ENCODE measurements around the gene CARHSP1. TPM values are rescaled to one million over a fixed set of nuclear protein-coding genes. Genes with fewer than 3 reads are reported as not detected.
A peak's percentile ranks its signal among the peaks of the same experiment; 100 is the strongest.

CARHSP1 gene
- total RNA-seq, 5 donors from 2014 or later (not counting 1 experiment from before 2014, with no cell fraction given) = 32.9 to 44.3 (median 41.8) TPM

- no peaks in the 10 kb centered on the region for H3K9me3 ChIP-seq
- no peaks in the 10 kb centered on the region for H3K36me3 ChIP-seq (ENCODE audit: control insufficient read depth in 2 of 2, extremely low read depth in 1 of 2, insufficient read depth in 1 of 2, low read length in 1 of 2)
- Mint-ChIP-seq H3K4me3 (no peak overlapping the region), H3K4me1 (peaks cover 16 to 18% (median 16%) of the 10 kb centered on the region in 3 donors), H3K9me3 (no peaks in the 10 kb centered on the region), H3K27me3 (peaks cover 6 to 12% of the 10 kb centered on the region in 2 donors), H3K36me3 (no peaks in the 10 kb centered on the region), H3K27ac (no peak overlapping the region)
- H3K27ac ChIP-seq (ENCODE audit: low read length) = no peak overlapping the region
- peaks cover 0 to 24% of the 10 kb centered on the region in 2 experiments for H3K4me1 ChIP-seq (ENCODE audit: control insufficient read depth in 1 of 2, extremely low read depth in 1 of 2, insufficient read depth in 2 of 2, low read length in 2 of 2)
- ChIA-PET CTCF (interaction anchor here in 1 of 2 donors (0.6 kb wide), 1 partner anchor 220 kb away, joined by 3 read pairs; no protein-coding TSS in a partner anchor), POLR2A (interaction anchor here in 1 of 2 donors (0.6 kb wide), 1 partner anchor 145 kb away, joined by 3 read pairs; no protein-coding TSS in a partner anchor)
- DNase-seq (no peak), ATAC-seq (replicated peaks in 1 of 4) (no peak)
- 97% methylated on average over 10 of the region's 17 CpGs for WGBS (ENCODE audit: insufficient coverage)
- peaks cover 0 to 37% of the 10 kb centered on the region in 2 experiments for H3K27me3 ChIP-seq (replicated peaks in 1 of 2; ENCODE audit: control insufficient read depth in 2 of 2, extremely low read depth in 1 of 2, insufficient read depth in 2 of 2, low read length in 1 of 2)
- no peak overlapping the region for H3K4me3 ChIP-seq (ENCODE audit: control insufficient read depth in 1 of 2, extremely low read depth in 1 of 2, low read length in 1 of 2)
Observed at GRCh38 chr16:8882725-8883377, 14.0 kb upstream of the CARHSP1 start.

DNA sequence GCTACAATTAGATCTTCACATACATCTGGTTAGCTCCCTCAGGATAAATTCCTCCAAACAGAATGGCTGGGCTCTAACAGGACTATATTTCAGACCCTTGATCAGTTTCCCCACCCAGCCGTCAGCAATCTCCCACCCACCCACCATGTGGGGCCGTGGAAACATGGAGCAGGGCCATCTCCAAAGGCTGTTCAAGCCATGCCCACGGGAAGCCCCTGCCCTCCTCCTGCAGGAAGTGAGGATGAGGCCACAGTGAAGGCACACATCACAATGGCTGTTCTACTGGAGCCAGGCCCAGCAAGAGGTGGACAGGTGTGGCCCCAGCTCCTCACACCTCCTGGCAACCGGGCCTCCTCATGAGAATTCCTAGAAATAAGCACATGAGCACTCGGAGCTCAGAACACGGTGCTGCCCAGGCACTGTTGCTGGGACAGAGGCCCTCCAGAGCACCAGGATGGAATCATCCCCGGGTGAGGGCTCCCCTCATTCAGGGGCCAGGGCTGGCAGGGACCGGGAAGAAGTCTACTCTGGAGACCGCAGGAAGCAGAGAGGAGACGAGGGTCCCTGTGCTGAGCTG is 13.3 kb upstream of the CARHSP1 start, which contains the start of gene LITAFD:
TSS of gene LITAFD (plus strand) at position 311 of the 577 bp plus-strand sequence. CDS start 2,005 bp downstream, outside the sequence.
- peaks cover 0 to 37% of the 10 kb centered on the region in 2 experiments for H3K27me3 ChIP-seq (replicated peaks in 1 of 2; ENCODE audit: control insufficient read depth in 2 of 2, extremely low read depth in 1 of 2, insufficient read depth in 2 of 2, low read length in 1 of 2)
- H3K9me3 ChIP-seq = no peaks in the 10 kb centered on the region
- H3K36me3 Mint-ChIP-seq = no peaks in the 10 kb centered on the region
- H3K27me3 Mint-ChIP-seq = peaks cover 6 to 12% of the 10 kb centered on the region in 2 donors
- H3K4me3 ChIP-seq (ENCODE audit: control insufficient read depth in 1 of 2, extremely low read depth in 1 of 2, low read length in 1 of 2) = no peak within 1 kb of the TSS
- no peak for DNase-seq
- H3K4me1 ChIP-seq (ENCODE audit: control insufficient read depth in 1 of 2, extremely low read depth in 1 of 2, insufficient read depth in 2 of 2, low read length in 2 of 2) = peaks cover 0 to 25% of the 10 kb centered on the region in 2 experiments
- ChIA-PET CTCF (interaction anchor here in 1 of 2 donors (0.5 kb wide), 1 partner anchor 312 kb away, joined by 3 read pairs; no protein-coding TSS in a partner anchor), POLR2A (no interaction called here)
- peaks cover 16 to 20% (median 18%) of the 10 kb centered on the region in 3 donors for H3K4me1 Mint-ChIP-seq
- no peak within 1 kb of the TSS for H3K27ac ChIP-seq (ENCODE audit: low read length)
- 68% methylated on average over 7 of the region's 10 CpGs for WGBS (ENCODE audit: insufficient coverage)
- no peak for ATAC-seq (replicated peaks in 1 of 4)
- H3K9me3 Mint-ChIP-seq = no peaks in the 10 kb centered on the region
- no peak within 1 kb of the TSS for H3K27ac Mint-ChIP-seq
- no peak within 1 kb of the TSS for H3K4me3 Mint-ChIP-seq
- no peaks in the 10 kb centered on the region for H3K36me3 ChIP-seq (ENCODE audit: control insufficient read depth in 2 of 2, extremely low read depth in 1 of 2, insufficient read depth in 1 of 2, low read length in 1 of 2)

GRCh38 chr16:8880839-8881510 is 12.2 kb upstream of the CARHSP1 start:
- Mint-ChIP-seq H3K36me3 (no peaks in the 10 kb centered on the region), H3K9me3 (no peaks in the 10 kb centered on the region), H3K4me3 (no peak overlapping the region), H3K4me1 (peaks cover 13 to 18% (median 17%) of the 10 kb centered on the region in 3 donors), H3K27ac (no peak overlapping the region), H3K27me3 (peaks cover 6 to 12% of the 10 kb centered on the region in 2 donors)
- Histone ChIP-seq H3K27me3 (replicated peaks in 1 of 2; ENCODE audit: control insufficient read depth in 2 of 2, extremely low read depth in 1 of 2, insufficient read depth in 2 of 2, low read length in 1 of 2) (peaks cover 0 to 33% of the 10 kb centered on the region in 2 experiments), H3K27ac (ENCODE audit: low read length) (no peak overlapping the region), H3K9me3 (no peaks in the 10 kb centered on the region), H3K4me3 (ENCODE audit: control insufficient read depth in 1 of 2, extremely low read depth in 1 of 2, low read length in 1 of 2) (no peak overlapping the region), H3K36me3 (ENCODE audit: control insufficient read depth in 2 of 2, extremely low read depth in 1 of 2, insufficient read depth in 1 of 2, low read length in 1 of 2) (no peaks in the 10 kb centered on the region), H3K4me1 (ENCODE audit: control insufficient read depth in 1 of 2, extremely low read depth in 1 of 2, insufficient read depth in 2 of 2, low read length in 2 of 2) (peaks cover 0 to 19% of the 10 kb centered on the region in 2 experiments)
- ChIA-PET POLR2A (no interaction called here), CTCF (interaction anchor here (0.5 to 3.2 kb wide), 11 partner anchors 12 to 1301 kb away, joined by 3 to 27 read pairs (median 3); partner anchors contain the start of genes CARHSP1 (in 1 of the 2), GRIN2A (in 1 of the 2), PMM2 (in 1 of the 2) and TMEM186 (in 1 of the 2))
- no peak for ATAC-seq (replicated peaks in 1 of 4)
- DNase-seq = no peak
- 82% methylated on average over 6 of the region's 8 CpGs for WGBS (ENCODE audit: insufficient coverage)

DNA sequence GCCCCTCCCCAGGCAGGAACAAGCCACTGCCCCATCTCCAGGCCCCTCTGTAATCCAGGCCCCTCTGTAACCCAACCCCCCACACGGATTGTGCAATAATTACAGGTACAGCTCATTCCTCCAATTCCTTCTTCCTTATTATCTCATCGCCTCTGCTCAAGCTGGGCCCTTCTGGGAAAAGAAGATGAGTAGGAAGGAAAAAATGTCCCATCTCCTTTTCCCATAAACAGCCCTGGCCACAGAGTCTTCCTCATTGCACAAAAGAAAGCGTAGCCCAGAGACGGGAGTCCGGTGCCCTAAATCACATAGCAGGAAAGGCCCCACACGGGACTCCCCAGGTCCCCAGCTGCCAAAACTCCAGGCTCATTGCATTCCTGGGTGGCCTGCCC is 9.7 kb upstream of the CARHSP1 start:
- WGBS (ENCODE audit: insufficient coverage) = 100% methylated on average over 1 of the region's 6 CpGs
- no peaks in the 10 kb centered on the region for H3K36me3 Mint-ChIP-seq
- H3K9me3 ChIP-seq = no peaks in the 10 kb centered on the region
- H3K4me1 Mint-ChIP-seq = peaks cover 13 to 17% (median 14%) of the 10 kb centered on the region in 3 donors
- H3K4me3 ChIP-seq (ENCODE audit: control insufficient read depth in 1 of 2, extremely low read depth in 1 of 2, low read length in 1 of 2) = no peak overlapping the region
- no peaks in the 10 kb centered on the region for H3K9me3 Mint-ChIP-seq
- no peak for DNase-seq
- CTCF ChIA-PET = interaction anchor here (0.6 to 3.2 kb wide), 5 partner anchors 10 to 323 kb away, joined by 3 to 15 read pairs (median 3); partner anchors contain the start of gene CARHSP1 (in 1 of the 2)
- H3K27me3 ChIP-seq (replicated peaks in 1 of 2; ENCODE audit: control insufficient read depth in 2 of 2, extremely low read depth in 1 of 2, insufficient read depth in 2 of 2, low read length in 1 of 2) = peaks cover 0 to 9% of the 10 kb centered on the region in 2 experiments
- H3K4me3 Mint-ChIP-seq = no peak overlapping the region
- H3K4me1 ChIP-seq (ENCODE audit: control insufficient read depth in 1 of 2, extremely low read depth in 1 of 2, insufficient read depth in 2 of 2, low read length in 2 of 2) = peaks cover 0 to 18% of the 10 kb centered on the region in 2 experiments
- H3K36me3 ChIP-seq (ENCODE audit: control insufficient read depth in 2 of 2, extremely low read depth in 1 of 2, insufficient read depth in 1 of 2, low read length in 1 of 2) = no peaks in the 10 kb centered on the region
- H3K27ac ChIP-seq (ENCODE audit: low read length) = no peak overlapping the region
- POLR2A ChIA-PET = no interaction called here
- peak overlapping the region; percentile 54 to 69 for H3K27ac Mint-ChIP-seq
- ATAC-seq (replicated peaks in 1 of 4) = no peak
- H3K27me3 Mint-ChIP-seq = peaks cover 0 to 3% of the 10 kb centered on the region in 2 donors

DNA sequence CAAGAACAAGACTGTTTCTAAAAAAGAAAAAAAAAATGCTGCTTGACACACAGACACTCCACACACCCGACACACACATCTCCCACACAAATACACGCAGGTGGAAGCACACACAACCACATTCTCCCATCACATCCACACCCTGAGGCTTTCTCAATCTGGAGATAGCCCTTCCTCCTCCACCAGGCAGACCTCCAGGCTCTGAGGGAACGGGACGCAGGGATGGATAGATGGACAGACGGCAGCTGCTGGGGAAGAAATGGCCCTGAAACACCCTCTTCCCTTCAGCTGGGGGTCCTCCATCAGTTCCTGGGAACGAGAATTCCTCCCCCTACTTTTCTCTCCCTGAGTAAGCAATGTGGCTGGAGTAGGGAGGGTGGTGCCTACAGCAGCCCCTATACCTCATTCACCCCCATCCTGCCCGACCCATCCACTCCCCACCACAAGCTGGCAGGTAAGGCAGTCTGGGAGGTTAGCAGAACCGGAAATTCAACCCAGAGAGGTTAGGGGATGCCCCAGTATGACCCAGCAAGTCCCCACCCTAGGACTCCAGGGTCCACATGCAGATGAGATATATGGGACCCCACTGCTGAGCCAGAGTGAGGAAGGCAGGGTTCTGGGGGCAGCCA is 9.2 kb upstream of the CARHSP1 start:
- peaks cover 0 to 18% of the 10 kb centered on the region in 2 experiments for H3K4me1 ChIP-seq (ENCODE audit: control insufficient read depth in 1 of 2, extremely low read depth in 1 of 2, insufficient read depth in 2 of 2, low read length in 2 of 2)
- H3K27me3 ChIP-seq (replicated peaks in 1 of 2; ENCODE audit: control insufficient read depth in 2 of 2, extremely low read depth in 1 of 2, insufficient read depth in 2 of 2, low read length in 1 of 2) = peaks cover 0 to 4% of the 10 kb centered on the region in 2 experiments
- ChIA-PET POLR2A (no interaction called here), CTCF (interaction anchor here (0.6 to 3.2 kb wide), 5 partner anchors 9 to 322 kb away, joined by 3 to 15 read pairs (median 3); partner anchors contain the start of gene CARHSP1 (in 1 of the 2))
- H3K27ac ChIP-seq (ENCODE audit: low read length) = no peak overlapping the region
- Mint-ChIP-seq H3K4me3 (no peak overlapping the region), H3K27ac (no peak overlapping the region), H3K4me1 (peaks cover 13 to 17% (median 14%) of the 10 kb centered on the region in 3 donors), H3K27me3 (no peaks in the 10 kb centered on the region), H3K36me3 (no peaks in the 10 kb centered on the region), H3K9me3 (no peaks in the 10 kb centered on the region)
- DNase-seq = no peak
- no peaks in the 10 kb centered on the region for H3K9me3 ChIP-seq
- ATAC-seq (replicated peaks in 1 of 4) = peak in 3 of 4 experiments; percentile 28 to 48 (median 44)
- no peaks in the 10 kb centered on the region for H3K36me3 ChIP-seq (ENCODE audit: control insufficient read depth in 2 of 2, extremely low read depth in 1 of 2, insufficient read depth in 1 of 2, low read length in 1 of 2)
- 80% methylated on average over 2 of the region's 8 CpGs for WGBS (ENCODE audit: insufficient coverage)
- H3K4me3 ChIP-seq (ENCODE audit: control insufficient read depth in 1 of 2, extremely low read depth in 1 of 2, low read length in 1 of 2) = no peak overlapping the region
